Activated CD8-positive, alpha-beta memory T cell treated with anti-CD3 and anti-CD28 coated beads, Interleukin-2, amount 50 U/mL, for 4 hours (primary cell): Measurements from ENCODE around the gene TTC5.
"Not testable (repeated sequence)": the region's sequence is repeated elsewhere in the genome, so short reads cannot be mapped to it uniquely, and the experiment has no call there.

Experiments used
- DNase-seq: peaks from one replicate; pipeline ENCODE4 v3.0.0-alpha.2; 2020

TTC5 gene

GRCh38 chr14:20305265-20306078 lies at the start of gene TTC5:
Gene TTC5, minus strand, starts transcription at chr14:20305951. Its CDS starts 14 bp downstream, at chr14:20305937.
- DNase-seq, result peak; percentile 90

GRCh38 chr14:20350860-20351259 lies 45.1 kb upstream of the TTC5 start:
- no peak for DNase-seq

GRCh38 chr14:20350282-20350681 lies 44.5 kb upstream of the TTC5 start:
- no peak for DNase-seq

- DNase-seq, result no peak
These were observed 42.0 kb upstream of the TTC5 start for GRCh38 chr14:20347747-20348146.

GRCh38 chr14:20346713-20347112 lies 41.0 kb upstream of the TTC5 start:
- DNase-seq, result no peak

- no peak for DNase-seq
These were observed 39.6 kb upstream of the TTC5 start for GRCh38 chr14:20345366-20345765.

- DNase-seq, result no peak
These were observed 38.1 kb upstream of the TTC5 start for GRCh38 chr14:20343862-20344220.

- DNase-seq, result peak; percentile 87
These were observed 37.5 kb upstream of the TTC5 start, which contains the start of gene PARP2 for GRCh38 chr14:20343092-20343861. Gene PARP2, plus strand, starts transcription at chr14:20343635. Its CDS starts 7 bp downstream, at chr14:20343642.

- DNase-seq, result no peak
These were observed 35.9 kb upstream of the TTC5 start for GRCh38 chr14:20341646-20342045.

- not testable (repeated sequence) for DNase-seq
These were observed 35.3 kb upstream of the TTC5 start for GRCh38 chr14:20341032-20341431.

GRCh38 chr14:20334017-20334416 lies 28.3 kb upstream of the TTC5 start:
- no peak for DNase-seq

- DNase-seq, result no peak
These were observed 27.7 kb upstream of the TTC5 start for GRCh38 chr14:20333494-20333841.

GRCh38 chr14:20332788-20333493 lies 27.2 kb upstream of the TTC5 start, which contains the start of gene CCNB1IP1:
Gene CCNB1IP1, minus strand, starts transcription at chr14:20333279. Its CDS starts 16,756 bp downstream, at chr14:20316523.
- DNase-seq, result peak; percentile 24

GRCh38 chr14:20332431-20332787 lies 26.7 kb upstream of the TTC5 start:
- DNase-seq, result no peak

GRCh38 chr14:20331053-20331613 lies 25.4 kb upstream of the TTC5 start:
- DNase-seq, result no peak

- no peak for DNase-seq
These were observed 23.6 kb upstream of the TTC5 start for GRCh38 chr14:20329355-20329754.

- DNase-seq, result no peak
These were observed 23.0 kb upstream of the TTC5 start for GRCh38 chr14:20328705-20329104.

- DNase-seq, result no peak
These were observed 21.5 kb upstream of the TTC5 start for GRCh38 chr14:20327005-20327869.

GRCh38 chr14:20317720-20318119 lies 12.0 kb upstream of the TTC5 start:
- no peak for DNase-seq

- DNase-seq, result no peak
These were observed 8.3 kb upstream of the TTC5 start for GRCh38 chr14:20314026-20314425.

- no peak for DNase-seq
These were observed 300 bp upstream of the TTC5 start for GRCh38 chr14:20306079-20306423.

- DNase-seq, result no peak
These were observed 3.6 kb downstream of the TTC5 start for GRCh38 chr14:20302042-20302755.
